HepG2 (cell line): Measurements from ENCODE around the gene ATAD3A.

ENCODE experiments used
- KAT8 ChIP-seq: IDR thresholded peaks from 2 replicates; pipeline ENCODE4 v1.6.1; 2016; ENCODE audit warnings: missing genetic modification reagents, missing compliant biosample characterization
- MYC ChIP-seq: sonication (generic); formaldehyde crosslinking; IDR thresholded peaks from 2 replicates; pipeline ENCODE4 v1.9.0; 2021; ENCODE audit warnings: missing genetic modification reagents, borderline replicate concordance
- RELA ChIP-seq: sonication (generic); formaldehyde crosslinking; IDR thresholded peaks from 2 replicates; pipeline ENCODE4 v1.4.0; 2020; ENCODE audit warnings: missing genetic modification reagents
- ZFP36 ChIP-seq: fragments of 150-350 bp; IDR thresholded peaks from 2 replicates; pipeline ENCODE4 v1.6.1; 2018; ENCODE audit warnings: borderline replicate concordance, low read length, low read depth; ENCODE audit not compliant: partially characterized antibody
- ZNF264 ChIP-seq: sonication (generic); formaldehyde crosslinking; IDR thresholded peaks from 2 replicates; pipeline ENCODE4 v1.4.0; 2020; ENCODE audit warnings: missing genetic modification reagents
- ZNF468 ChIP-seq: sonication (generic); formaldehyde crosslinking; IDR thresholded peaks from 2 replicates; pipeline ENCODE4 v1.8.0; 2022; ENCODE audit warnings: mild to moderate bottlenecking, moderate library complexity, missing genetic modification reagents
- TF ChIP-seq, protein P1 (sequence below): sonication (generic); formaldehyde crosslinking; IDR thresholded peaks from 2 replicates; pipeline ENCODE4 v1.4.0; 2020; ENCODE audit warnings: missing genetic modification reagents
- TF ChIP-seq, protein P2 (sequence below): sonication (generic); formaldehyde crosslinking; IDR thresholded peaks from 2 replicates; pipeline ENCODE4 v1.5.0; 2020; ENCODE audit warnings: mild to moderate bottlenecking, missing genetic modification reagents, moderate library complexity
- TF ChIP-seq, protein P3 (sequence below), 2 experiments: sonication (generic) in 1 of 2; formaldehyde crosslinking in 1 of 2; IDR thresholded peaks; 2 replicates each; pipeline versions ENCODE4 v1.5.1 to v1.6.1; 2011 to 2020; ENCODE audit warnings: borderline replicate concordance in 1 of 2, low read depth in 1 of 2, low read length in 1 of 2, mild to moderate bottlenecking in 1 of 2, missing genetic modification reagents in 1 of 2, moderate library complexity in 1 of 2

DNA sequence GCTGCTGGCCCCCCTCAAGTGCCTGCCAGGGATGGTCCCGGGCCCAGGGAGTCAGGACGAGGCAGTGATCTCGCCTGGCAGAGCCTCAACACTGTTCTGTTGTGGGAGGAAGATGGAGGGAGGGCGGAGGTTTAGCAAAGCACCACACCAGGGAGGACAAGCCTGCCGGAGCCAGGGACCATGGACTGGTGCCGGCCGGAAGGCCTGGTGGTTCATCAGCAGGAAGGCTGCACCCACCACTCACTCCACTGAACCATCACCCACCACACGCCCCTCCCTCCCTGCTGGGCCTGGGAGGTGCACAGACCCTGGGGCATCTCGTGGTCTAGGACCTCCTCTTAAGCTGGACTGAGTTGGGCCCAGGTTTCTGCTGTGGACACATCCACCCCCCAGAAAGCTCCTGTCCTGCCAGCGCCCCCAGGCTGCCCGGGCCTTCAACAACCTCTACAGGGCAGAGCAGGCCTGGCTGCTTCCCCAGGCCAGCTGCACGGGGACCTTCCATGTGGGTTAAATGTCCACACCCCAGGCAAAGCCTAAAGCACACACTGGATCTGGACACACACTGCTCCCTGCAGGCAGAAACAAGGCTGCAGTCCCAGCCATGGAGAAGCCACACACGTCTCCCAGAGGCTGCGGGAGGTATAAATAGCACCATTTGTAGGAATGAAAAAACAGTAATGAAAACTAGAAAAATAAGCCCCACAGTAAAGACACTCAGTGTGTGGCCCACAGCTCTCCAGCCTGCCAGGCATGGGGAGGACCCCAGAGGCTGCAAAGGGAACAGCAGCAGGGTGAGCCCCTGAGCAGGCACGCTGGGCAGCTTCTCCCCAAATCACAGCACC is 38.9 kb downstream of the ATAD3A start:
- no peak for TF ChIP-seq RELA (CRISPR knock-in tag)
- no peak for TF ChIP-seq MYC (CRISPR knock-in tag)
- TF ChIP-seq, protein P1, sequence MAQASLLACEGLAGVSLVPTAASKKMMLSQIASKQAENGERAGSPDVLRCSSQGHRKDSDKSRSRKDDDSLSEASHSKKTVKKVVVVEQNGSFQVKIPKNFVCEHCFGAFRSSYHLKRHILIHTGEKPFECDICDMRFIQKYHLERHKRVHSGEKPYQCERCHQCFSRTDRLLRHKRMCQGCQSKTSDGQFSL = no peak
- TF ChIP-seq, protein P2, sequence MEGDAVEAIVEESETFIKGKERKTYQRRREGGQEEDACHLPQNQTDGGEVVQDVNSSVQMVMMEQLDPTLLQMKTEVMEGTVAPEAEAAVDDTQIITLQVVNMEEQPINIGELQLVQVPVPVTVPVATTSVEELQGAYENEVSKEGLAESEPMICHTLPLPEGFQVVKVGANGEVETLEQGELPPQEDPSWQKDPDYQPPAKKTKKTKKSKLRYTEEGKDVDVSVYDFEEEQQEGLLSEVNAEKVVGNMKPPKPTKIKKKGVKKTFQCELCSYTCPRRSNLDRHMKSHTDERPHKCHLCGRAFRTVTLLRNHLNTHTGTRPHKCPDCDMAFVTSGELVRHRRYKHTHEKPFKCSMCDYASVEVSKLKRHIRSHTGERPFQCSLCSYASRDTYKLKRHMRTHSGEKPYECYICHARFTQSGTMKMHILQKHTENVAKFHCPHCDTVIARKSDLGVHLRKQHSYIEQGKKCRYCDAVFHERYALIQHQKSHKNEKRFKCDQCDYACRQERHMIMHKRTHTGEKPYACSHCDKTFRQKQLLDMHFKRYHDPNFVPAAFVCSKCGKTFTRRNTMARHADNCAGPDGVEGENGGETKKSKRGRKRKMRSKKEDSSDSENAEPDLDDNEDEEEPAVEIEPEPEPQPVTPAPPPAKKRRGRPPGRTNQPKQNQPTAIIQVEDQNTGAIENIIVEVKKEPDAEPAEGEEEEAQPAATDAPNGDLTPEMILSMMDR (CRISPR knock-in tag) = peak; percentile 39
- no peak for TF ChIP-seq KAT8 (CRISPR knock-in tag)
- no peak for TF ChIP-seq ZNF468 (CRISPR knock-in tag)
- TF ChIP-seq ZFP36 = no peak
- TF ChIP-seq, protein P3, sequence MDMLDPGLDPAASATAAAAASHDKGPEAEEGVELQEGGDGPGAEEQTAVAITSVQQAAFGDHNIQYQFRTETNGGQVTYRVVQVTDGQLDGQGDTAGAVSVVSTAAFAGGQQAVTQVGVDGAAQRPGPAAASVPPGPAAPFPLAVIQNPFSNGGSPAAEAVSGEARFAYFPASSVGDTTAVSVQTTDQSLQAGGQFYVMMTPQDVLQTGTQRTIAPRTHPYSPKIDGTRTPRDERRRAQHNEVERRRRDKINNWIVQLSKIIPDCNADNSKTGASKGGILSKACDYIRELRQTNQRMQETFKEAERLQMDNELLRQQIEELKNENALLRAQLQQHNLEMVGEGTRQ (IDR thresholded peaks at IDR 0.05; ENCODE audit: low read depth, low read length) = no peak
- TF ChIP-seq, protein P3 (CRISPR knock-in tag; IDR thresholded peaks at IDR 0.05; ENCODE audit: borderline replicate concordance) = no peak
- no peak for TF ChIP-seq ZNF264 (CRISPR knock-in tag)
